Activated CD8-positive, alpha-beta T cell treated with anti-CD3 and anti-CD28 coated beads for 36 hours (primary cell): ENCODE measurements around the gene USP35. TPM values are rescaled to one million over a fixed set of nuclear protein-coding genes. Genes with fewer than 3 reads are reported as not detected.

Experiments used
- ATAC-seq: fragments of 200-7000 bp; cut with Tn5 transposase; one replicate; pipeline ENCODE4 v1.10.0; 2021; ENCODE audit warnings: mild to moderate bottlenecking, moderate library complexity
- CTCF ChIA-PET: fragments of 350-600 bp; sonication (Branson Sonifier 250); formaldehyde crosslinking; loops from one replicate; lab custom pipeline; 2021; ENCODE audit warnings: antibody characterized with exemption; lab: Charles Lee
- POLR2A ChIA-PET: fragments of 350-600 bp; sonication (Branson Sonifier 250); formaldehyde crosslinking; loops from one replicate; lab custom pipeline; 2021; ENCODE audit warnings: antibody characterized with exemption; lab: Charles Lee
- DNase-seq: peaks from one replicate; pipeline ENCODE4 v3.0.0-alpha.2; 2020
- H3K27ac Mint-ChIP-seq: one replicate; pipeline ENCODE4 v1.8.0; 2021; ENCODE audit warnings: mild to moderate bottlenecking, mixed read lengths
- H3K27me3 Mint-ChIP-seq: one replicate; pipeline ENCODE4 v1.8.0; 2021; ENCODE audit warnings: mixed read lengths
- H3K36me3 Mint-ChIP-seq: one replicate; pipeline ENCODE4 v1.8.0; 2021; ENCODE audit warnings: low read depth, mixed read lengths
- H3K4me1 Mint-ChIP-seq: one replicate; pipeline ENCODE4 v1.8.0; 2021; ENCODE audit warnings: low read depth, mixed read lengths
- H3K4me3 Mint-ChIP-seq: one replicate; pipeline ENCODE4 v1.8.0; 2021; ENCODE audit warnings: mild to moderate bottlenecking, moderate library complexity, mixed read lengths
- H3K9me3 Mint-ChIP-seq: one replicate; pipeline ENCODE4 v1.8.0; 2021; ENCODE audit warnings: mixed read lengths
- CTCF ChIP-seq: fragments of 200-600 bp; IDR thresholded peaks from one replicate; pipeline ENCODE4 v1.8.0; 2022; ENCODE audit warnings: antibody characterized with exemption, mild to moderate bottlenecking
- intact Hi-C: fragments of 100-400 bp; cut with micrococcal nuclease; formaldehyde crosslinking; loops from one replicate; pipeline ENCODE4 v1.10.0; 2022
- total RNA-seq, 2 experiments: library from RNA; stranded (reverse); gene quantifications; one replicate each; pipeline ENCODE4 v1.2.3, GENCODE V29; 2021

USP35 gene
- total RNA-seq, 2 experiments from 2014 or later, result 6.8 to 7.7 TPM

DNA sequence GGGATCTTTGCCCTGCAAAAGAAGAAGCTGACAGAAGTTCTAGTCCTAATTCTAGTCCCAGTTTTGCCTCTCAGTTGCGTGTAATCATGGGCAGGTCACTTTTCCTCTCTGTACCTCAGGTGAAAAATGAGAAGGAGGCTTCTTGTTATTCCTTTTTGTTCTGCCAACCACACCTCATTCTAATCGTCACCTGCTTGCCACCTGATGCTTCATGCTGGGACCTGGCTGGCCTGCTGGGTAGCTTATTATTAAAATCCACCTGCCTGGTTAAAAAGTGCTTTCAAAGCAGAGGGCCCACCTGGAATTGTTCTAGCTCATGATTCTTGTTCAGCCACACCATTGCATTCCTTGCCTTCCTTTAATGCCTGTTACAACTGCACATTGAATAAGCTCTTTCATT is 40.9 kb upstream of the USP35 start:
- no peaks in the 10 kb centered on the region for H3K36me3 Mint-ChIP-seq
- no peaks in the 10 kb centered on the region for H3K9me3 Mint-ChIP-seq
- POLR2A ChIA-PET, result interaction anchor here (1.1 kb wide), 1 partner anchor 8 kb away, joined by 7 read pairs; the partner anchor contains the start of gene ALG8
- H3K4me1 Mint-ChIP-seq, result no peaks in the 10 kb centered on the region
- ATAC-seq (no peak), DNase-seq (no peak)
- no peak for TF ChIP-seq CTCF
- CTCF ChIA-PET, result interaction anchor here (3.4 kb wide), 1 partner anchor 417 kb away, joined by 14 read pairs; no protein-coding TSS in a partner anchor
- no peak overlapping the region for H3K4me3 Mint-ChIP-seq
- H3K27me3 Mint-ChIP-seq, result no peaks in the 10 kb centered on the region
- intact Hi-C loops, result no loop called here
- H3K27ac Mint-ChIP-seq, result no peak overlapping the region

DNA sequence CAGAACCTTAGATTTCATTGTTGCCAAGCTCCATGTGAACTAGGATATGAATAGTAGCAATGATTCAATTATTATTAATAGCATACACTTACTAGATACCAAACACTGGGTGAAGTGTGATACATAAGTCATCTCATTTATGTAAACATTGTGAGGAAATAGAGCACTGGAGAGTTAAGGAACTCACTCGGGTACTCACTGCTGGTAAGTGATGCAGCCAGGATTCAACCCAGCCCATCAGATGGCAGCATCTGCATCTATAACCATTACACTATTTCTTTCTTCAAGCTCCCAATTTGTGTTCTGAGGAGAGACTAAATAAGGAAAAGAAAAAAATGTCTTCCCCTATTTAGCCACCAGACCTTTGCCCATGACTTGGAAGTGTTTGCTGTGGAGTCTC is 39.1 kb upstream of the USP35 start:
- no peaks in the 10 kb centered on the region for H3K4me1 Mint-ChIP-seq
- no peak for TF ChIP-seq CTCF
- ChIA-PET POLR2A (interaction anchor here (1.4 kb wide), 1 partner anchor 10 kb away, joined by 5 read pairs; the partner anchor contains the start of gene ALG8), CTCF (interaction anchor here (3.4 kb wide), 1 partner anchor 415 kb away, joined by 14 read pairs; no protein-coding TSS in a partner anchor)
- peak; percentile 24 for DNase-seq
- intact Hi-C loops, result no loop called here
- no peak overlapping the region for H3K4me3 Mint-ChIP-seq
- no peak overlapping the region for H3K27ac Mint-ChIP-seq
- H3K27me3 Mint-ChIP-seq, result no peaks in the 10 kb centered on the region
- H3K36me3 Mint-ChIP-seq, result no peaks in the 10 kb centered on the region
- ATAC-seq, result no peak
- H3K9me3 Mint-ChIP-seq, result no peaks in the 10 kb centered on the region

GRCh38 chr11:78150346-78150745 is 38.4 kb upstream of the USP35 start:
- no peak for TF ChIP-seq CTCF
- CTCF ChIA-PET, result interaction anchor here (1.0 to 3.4 kb wide), 2 partner anchors 16 to 414 kb away, joined by 3 to 14 read pairs; no protein-coding TSS in a partner anchor
- Mint-ChIP-seq H3K4me3 (no peak overlapping the region), H3K27me3 (no peaks in the 10 kb centered on the region), H3K27ac (no peak overlapping the region), H3K9me3 (no peaks in the 10 kb centered on the region), H3K36me3 (no peaks in the 10 kb centered on the region), H3K4me1 (no peaks in the 10 kb centered on the region)
- POLR2A ChIA-PET, result interaction anchor here (1.4 kb wide), 1 partner anchor 11 kb away, joined by 5 read pairs; the partner anchor contains the start of gene ALG8
- ATAC-seq, result no peak
- intact Hi-C loops, result no loop called here
- DNase-seq, result no peak

DNA sequence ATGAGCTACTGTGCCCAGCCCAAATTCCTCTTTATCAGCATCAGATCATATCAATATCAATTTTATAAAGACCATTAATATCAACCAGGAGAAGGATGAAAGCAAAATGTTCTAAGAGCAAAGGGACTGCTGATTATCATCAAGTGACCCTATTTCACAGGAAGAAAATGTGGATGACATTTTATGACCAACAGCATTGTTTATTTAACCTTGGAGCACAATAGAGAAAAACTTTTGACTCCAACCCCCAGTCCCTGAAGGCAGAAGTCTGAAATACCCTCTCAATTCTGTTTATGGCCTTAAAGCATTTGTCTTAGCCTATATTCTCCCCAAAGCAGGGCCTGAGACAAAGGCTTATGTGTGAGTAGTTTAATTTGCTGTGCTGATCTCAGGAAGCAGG is 38.0 kb upstream of the USP35 start:
- Mint-ChIP-seq H3K36me3 (no peaks in the 10 kb centered on the region), H3K27ac (no peak overlapping the region), H3K4me3 (no peak overlapping the region), H3K27me3 (no peaks in the 10 kb centered on the region), H3K9me3 (no peaks in the 10 kb centered on the region), H3K4me1 (no peaks in the 10 kb centered on the region)
- intact Hi-C loops, result no loop called here
- CTCF ChIA-PET, result interaction anchor here (1.0 kb wide), 1 partner anchor 16 kb away, joined by 3 read pairs; no protein-coding TSS in a partner anchor
- POLR2A ChIA-PET, result interaction anchor here (1.4 kb wide), 1 partner anchor 11 kb away, joined by 5 read pairs; the partner anchor contains the start of gene ALG8
- no peak for ATAC-seq
- DNase-seq, result no peak
- no peak for TF ChIP-seq CTCF

- Mint-ChIP-seq H3K9me3 (no peaks in the 10 kb centered on the region), H3K4me1 (no peaks in the 10 kb centered on the region), H3K4me3 (no peak overlapping the region), H3K36me3 (no peaks in the 10 kb centered on the region), H3K27ac (no peak overlapping the region), H3K27me3 (no peaks in the 10 kb centered on the region)
- DNase-seq, result no peak
- POLR2A ChIA-PET, result no interaction called here
- intact Hi-C loops, result no loop called here
- TF ChIP-seq CTCF, result no peak
- no peak for ATAC-seq
- CTCF ChIA-PET, result no interaction called here
Observed at GRCh38 chr11:78151804-78152203, 36.9 kb upstream of the USP35 start.
